ENCODE measurements around the gene PRKACG.

GRCh38 chr9:68970151-68970550, 43.8 kb downstream of the PRKACG start:
- TF ChIP-seq, protein P1, sequence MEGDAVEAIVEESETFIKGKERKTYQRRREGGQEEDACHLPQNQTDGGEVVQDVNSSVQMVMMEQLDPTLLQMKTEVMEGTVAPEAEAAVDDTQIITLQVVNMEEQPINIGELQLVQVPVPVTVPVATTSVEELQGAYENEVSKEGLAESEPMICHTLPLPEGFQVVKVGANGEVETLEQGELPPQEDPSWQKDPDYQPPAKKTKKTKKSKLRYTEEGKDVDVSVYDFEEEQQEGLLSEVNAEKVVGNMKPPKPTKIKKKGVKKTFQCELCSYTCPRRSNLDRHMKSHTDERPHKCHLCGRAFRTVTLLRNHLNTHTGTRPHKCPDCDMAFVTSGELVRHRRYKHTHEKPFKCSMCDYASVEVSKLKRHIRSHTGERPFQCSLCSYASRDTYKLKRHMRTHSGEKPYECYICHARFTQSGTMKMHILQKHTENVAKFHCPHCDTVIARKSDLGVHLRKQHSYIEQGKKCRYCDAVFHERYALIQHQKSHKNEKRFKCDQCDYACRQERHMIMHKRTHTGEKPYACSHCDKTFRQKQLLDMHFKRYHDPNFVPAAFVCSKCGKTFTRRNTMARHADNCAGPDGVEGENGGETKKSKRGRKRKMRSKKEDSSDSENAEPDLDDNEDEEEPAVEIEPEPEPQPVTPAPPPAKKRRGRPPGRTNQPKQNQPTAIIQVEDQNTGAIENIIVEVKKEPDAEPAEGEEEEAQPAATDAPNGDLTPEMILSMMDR (IDR thresholded peaks at IDR 0.05; ENCODE audit: insufficient read depth, low read length, poor library complexity, severe bottlenecking) = no peak
- no peak for TF ChIP-seq EZH2phosphoT487 (conservative IDR thresholded peaks at IDR 0.05; ENCODE audit: low read length)
